Fibroblast of skin of right biceps (primary cell): Measurements from ENCODE around the gene HDHD2.

Source experiments
- DNase-seq: peaks from one replicate; pipeline ENCODE4 v3.0.0-alpha.2; 2013

Gene HDHD2

GRCh38 chr18:47143899-47144485, 6.3 kb downstream of the HDHD2 start:
- no peak for DNase-seq

GRCh38 chr18:47143153-47143552, 7.1 kb downstream of the HDHD2 start:
- no peak for DNase-seq

- no peak for DNase-seq
Measured at GRCh38 chr18:47141289-47141688, 9.0 kb downstream of the HDHD2 start.

GRCh38 chr18:47121146-47121545, 29.2 kb downstream of the HDHD2 start:
- no peak for DNase-seq

- no peak for DNase-seq
Measured at GRCh38 chr18:47120428-47120827, 29.9 kb downstream of the HDHD2 start.

GRCh38 chr18:47118981-47119380, 31.3 kb downstream of the HDHD2 start:
- peak; percentile 66 for DNase-seq

- DNase-seq = no peak
Measured at GRCh38 chr18:47115205-47115604, 35.1 kb downstream of the HDHD2 start.

GRCh38 chr18:47113796-47114540, 36.3 kb downstream of the HDHD2 start:
- peak; percentile 52 for DNase-seq

GRCh38 chr18:47110492-47111274, 39.6 kb downstream of the HDHD2 start:
- DNase-seq = peak; percentile 11

GRCh38 chr18:47109720-47110119, 40.6 kb downstream of the HDHD2 start:
- DNase-seq = no peak

- DNase-seq = no peak
Measured at GRCh38 chr18:47108998-47109405, 41.3 kb downstream of the HDHD2 start.

GRCh38 chr18:47108373-47108772, 41.9 kb downstream of the HDHD2 start:
- no peak for DNase-seq

GRCh38 chr18:47100212-47100831, 50.0 kb downstream of the HDHD2 start:
- peak; percentile 57 for DNase-seq

- no peak for DNase-seq
Measured at GRCh38 chr18:47095810-47096209, 54.5 kb downstream of the HDHD2 start.

- DNase-seq = no peak
Measured at GRCh38 chr18:47087676-47088075, 62.6 kb downstream of the HDHD2 start.

GRCh38 chr18:47081578-47081977, 68.7 kb downstream of the HDHD2 start:
- DNase-seq = no peak

GRCh38 chr18:47080872-47081271, 69.4 kb downstream of the HDHD2 start:
- no peak for DNase-seq

GRCh38 chr18:47077111-47077510, 73.2 kb downstream of the HDHD2 start:
- no peak for DNase-seq

GRCh38 chr18:47075098-47075883, 75.0 kb downstream of the HDHD2 start:
- DNase-seq = peak; percentile 21

GRCh38 chr18:47067648-47068047, 82.7 kb downstream of the HDHD2 start:
- no peak for DNase-seq

- DNase-seq = no peak
Measured at GRCh38 chr18:47063096-47063495, 87.2 kb downstream of the HDHD2 start.

GRCh38 chr18:47062471-47062870, 87.8 kb downstream of the HDHD2 start:
- no peak for DNase-seq
